Measurements from ENCODE around the gene STARD3.
"Not testable (repeated sequence)": the region's sequence is repeated elsewhere in the genome, so short reads cannot be mapped to it uniquely, and the experiment has no call there.

The STARD3 gene

DNA sequence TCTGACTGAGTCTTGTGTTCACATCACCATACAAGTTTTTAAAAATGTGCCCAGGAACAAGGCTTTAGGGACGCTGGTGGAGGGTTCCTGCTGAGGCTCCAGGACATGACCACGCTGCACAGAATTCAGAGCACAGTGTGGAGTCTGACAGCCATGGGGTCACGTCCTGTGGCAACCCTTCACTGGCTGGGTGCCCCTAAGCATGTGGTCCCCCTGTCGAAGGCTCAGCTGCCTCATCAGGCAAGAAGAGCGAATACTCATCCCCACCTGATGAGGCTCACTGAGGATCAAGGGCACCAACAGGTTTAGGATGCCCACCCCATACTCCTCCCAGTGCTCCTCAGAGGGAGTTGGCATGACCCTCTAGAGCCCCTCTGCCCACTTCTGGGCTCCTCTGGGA, 37.2 kb downstream of the STARD3 start:
- DNase-seq, result no peak

DNA sequence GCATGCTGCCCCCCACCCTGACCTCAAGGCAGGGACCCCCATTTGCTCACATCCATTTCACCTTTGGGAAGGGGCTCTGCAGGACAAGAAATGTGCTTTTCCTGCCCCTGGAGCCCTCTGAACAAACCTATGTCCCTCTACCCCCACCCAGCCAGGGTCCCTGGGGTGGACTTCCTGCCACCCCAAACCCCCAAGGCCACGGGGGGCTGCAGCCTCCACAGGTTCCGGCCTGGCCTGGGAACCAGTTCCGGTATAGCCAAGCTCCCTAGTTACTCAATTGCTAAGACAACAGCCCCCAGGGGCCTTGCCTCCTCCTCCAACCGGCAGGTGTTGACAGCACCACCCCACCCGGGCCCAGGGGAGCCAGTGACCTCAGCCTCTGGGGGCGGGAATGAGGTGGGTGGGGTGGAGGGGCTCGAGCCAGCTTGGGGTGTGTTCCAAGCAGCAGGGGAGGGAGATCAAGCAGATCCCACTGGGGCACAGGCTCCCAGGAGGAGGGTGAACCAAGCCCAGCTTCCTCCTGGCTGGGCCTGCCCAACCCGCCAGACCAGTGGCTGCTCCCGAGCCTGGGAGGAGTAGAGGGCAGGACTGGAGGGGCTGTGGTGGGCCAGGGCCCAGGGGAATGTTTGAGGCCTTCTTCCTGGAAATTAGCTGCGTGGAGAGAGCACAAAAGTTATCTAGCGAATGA, 37.9 kb downstream of the STARD3 start:
- DNase-seq, result no peak

DNA sequence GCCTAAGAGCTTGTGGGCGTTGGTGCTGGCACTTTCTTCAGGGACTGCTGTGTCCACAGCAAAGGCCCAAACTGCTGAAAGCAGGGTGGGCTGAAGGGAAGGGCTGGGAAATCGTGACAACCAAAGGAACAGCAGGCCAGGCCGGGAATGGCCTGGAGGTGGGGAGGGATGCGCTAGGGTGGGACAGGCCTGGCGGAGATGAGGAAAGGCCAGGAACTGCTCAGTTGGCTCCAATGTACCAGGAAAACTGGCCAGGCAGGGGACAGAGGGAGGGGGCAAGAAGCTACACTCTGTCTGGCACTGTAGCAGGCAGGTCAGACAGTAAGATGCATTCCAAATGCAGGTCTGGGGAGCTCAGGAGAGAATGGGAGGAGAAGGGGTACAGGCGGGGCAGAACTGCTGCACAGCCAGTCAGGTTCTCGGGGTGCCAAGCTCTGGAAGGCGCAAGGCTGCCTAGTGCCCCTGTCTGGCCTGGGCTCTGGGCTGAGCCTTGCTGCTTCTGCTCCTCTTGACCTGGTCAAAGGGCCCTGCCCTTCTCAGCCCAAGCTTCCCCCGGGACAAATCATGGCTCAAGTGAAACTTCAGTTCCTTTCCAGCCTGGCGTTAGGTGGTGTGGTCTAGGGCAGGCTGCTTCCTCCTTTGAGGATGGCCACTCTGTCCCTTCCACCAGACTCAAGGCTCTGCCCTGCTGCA, 38.6 kb downstream of the STARD3 start:
- no peak for DNase-seq

DNA sequence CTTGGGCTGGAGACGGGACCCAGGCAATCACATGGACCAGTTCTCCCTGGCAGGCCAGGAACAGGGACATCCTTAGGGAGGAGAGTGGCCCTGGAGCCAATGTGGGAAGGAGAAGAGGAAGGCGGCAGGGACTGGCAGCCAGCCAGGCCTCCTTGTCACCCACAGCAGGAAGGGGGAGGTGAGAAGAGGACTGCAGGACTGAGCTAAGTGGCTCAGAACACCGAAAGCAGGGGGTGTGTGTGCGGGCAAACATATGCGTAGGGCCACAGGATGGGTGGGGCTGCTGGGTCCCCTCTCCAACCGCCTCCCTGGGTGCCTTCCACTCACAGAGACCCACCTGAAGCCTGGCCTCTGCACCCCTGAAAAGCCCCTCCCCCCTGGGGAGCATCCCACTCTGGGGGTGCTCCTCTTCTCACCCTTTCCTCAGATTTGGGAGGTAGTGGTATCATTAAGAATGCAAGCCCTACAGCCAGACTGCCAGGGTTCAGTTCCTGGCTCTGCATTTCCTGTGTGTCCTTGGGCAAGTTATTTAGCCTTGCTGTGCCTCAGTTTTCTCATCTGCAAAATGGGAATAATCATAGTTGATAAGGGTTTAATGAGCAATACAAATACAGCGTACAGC, 39.4 kb downstream of the STARD3 start:
- peak; percentile 51 for DNase-seq

DNA sequence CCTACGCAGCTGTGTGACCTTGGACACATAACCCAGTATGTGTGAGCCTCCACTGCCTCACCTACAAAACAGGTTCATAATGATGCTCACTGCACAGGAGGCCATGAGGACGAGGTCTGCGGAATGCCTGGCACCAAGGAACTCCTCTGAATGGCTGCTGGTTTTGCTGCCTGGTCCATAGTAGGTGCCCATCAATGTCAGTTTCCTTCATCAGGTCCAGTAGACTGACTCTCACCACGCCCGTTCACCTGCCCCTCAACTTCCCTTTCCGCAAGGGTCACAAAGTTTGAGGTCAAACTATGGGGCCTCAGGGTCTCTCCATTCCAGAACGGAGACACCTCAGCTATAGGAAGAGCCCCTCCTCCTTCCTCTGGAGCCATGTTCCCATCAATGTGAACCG, 40.1 kb downstream of the STARD3 start:
- no peak for DNase-seq

DNA sequence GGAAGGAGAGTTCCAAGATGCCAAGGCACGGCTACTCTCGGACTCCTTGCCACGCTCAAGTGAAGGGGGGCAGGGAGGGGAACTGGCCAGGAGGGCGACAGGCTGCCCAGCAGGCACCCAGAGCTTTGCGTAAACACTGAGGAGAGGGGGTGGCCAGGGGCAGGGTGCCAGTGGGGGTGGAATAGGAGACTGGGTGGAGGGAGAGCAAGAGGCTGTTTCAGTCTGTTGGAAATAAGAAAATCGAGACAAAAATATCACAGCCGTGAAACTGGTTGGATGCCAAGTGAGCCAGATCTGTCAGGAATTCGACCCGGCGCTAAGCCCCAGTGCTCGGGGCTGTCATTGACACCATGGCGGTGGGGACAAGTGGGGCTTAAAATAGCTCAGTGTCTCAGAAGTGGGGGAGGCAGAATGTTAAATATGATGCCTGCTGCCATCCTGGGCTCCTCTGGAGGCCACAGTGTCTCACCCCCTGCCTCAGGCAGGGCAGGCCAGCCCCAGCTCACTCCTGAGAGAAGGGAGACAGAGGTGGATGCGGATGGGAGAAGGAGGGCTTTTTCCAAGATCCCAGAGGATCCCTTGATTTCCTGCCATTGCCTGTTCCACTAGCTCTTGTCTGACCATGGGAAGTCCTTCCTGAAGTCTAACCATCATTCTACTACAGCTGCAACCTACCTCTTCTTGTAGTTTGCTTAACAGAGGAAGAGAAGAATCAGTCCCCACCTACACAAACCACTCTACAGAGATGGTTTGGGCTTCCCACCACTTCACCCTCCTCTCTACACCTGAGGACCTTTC, 40.8 kb downstream of the STARD3 start:
- DNase-seq, result no peak

DNA sequence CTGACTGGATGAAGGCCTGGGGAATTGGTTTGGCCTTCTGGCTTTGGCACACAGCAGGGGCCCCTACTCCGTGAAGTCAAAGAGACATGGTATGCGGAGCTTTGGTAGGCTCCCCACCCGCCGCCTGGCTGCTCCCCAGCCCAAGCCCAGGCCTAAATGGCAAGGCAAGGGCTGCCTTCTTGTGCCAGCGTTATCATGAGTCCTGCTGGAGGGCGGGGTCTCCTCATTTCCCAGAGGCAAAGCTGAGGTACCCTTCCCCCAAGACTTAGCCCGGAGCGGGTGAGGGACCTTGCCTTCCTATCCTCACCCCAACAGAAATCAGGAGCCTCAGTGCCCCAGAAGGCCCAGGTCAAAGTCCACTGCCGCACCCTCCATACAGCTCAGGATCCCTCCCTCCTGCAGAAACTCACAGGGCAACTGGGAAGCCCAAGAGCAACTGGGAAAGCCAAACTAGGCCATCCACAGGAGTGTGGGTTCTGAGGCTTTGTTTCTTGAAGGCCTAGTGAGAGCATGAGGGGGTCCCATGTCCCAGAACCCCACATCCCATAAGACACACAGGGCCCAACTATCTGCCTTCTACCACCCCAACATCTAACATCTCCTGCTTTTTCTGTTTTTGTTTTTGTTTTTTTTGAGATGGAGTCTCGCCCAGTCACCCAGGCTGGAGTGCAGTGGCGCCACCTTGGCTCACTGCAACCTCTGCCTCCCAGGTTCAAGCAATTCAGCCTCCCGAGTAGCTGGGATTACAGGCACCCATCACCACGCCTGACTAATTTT, 41.6 kb downstream of the STARD3 start:
- no peak for DNase-seq

DNA sequence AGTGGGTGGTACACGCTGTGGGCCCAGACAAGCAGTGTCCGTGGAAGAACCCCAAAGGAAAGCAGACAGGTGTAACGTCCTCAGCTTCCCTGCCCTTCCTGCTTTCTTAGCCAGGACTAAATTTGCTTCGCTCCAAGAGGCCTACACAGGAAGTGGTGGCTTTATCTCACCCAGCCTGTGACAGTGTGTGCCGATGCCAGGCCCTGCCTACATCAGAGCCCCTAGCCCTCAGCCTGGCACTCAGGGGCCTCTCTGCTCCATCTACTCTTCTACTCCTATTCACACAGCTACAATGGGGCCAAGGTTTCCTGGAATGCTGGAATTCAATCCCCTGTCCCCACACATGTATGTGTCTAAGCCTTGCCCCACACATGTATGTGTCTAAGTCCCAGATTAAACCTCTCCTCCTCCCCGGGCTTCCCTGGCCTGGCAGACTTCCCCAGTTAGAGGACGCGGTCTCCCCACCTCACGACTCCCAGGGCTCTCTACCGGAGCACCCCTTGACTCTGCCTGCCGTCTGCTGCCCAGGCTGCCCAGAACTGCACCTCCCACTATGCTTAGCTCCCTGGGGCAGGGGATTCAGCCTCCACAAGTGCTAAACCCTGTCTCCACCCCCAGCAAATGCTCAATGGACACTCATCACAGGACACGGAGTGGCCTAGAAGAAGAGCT, 42.7 kb downstream of the STARD3 start:
- DNase-seq, result peak; percentile 43

DNA sequence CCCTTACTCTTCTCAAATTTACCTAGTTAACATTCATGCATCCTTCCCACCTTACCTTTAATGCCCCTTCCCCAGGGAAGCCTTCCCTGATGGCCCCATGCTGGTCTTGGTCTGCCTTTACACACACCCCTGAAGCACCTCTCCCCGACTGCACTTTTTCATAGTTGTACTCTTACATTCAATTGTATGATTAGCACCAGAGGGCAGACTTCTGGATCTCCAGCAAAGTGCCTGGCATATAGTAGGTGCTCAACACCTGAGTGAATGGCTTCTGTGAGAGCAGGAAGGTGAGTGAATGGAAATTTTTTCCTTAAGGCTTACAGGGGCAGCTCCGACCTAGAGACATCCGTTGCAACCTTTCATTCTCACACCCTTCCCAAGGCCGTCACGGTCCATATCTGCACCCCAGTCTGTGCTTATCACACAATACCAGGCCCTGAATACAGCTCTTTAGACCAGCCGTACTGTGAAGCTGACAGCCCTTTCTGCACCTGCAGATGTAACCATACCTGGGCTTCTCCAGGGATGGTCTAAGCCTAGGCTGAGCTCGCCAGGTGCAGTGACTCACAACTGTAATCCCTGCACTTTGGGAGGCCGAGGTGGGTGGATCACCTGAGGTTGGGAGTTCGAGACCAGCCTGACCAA, 46.5 kb downstream of the STARD3 start:
- no peak for DNase-seq

DNA sequence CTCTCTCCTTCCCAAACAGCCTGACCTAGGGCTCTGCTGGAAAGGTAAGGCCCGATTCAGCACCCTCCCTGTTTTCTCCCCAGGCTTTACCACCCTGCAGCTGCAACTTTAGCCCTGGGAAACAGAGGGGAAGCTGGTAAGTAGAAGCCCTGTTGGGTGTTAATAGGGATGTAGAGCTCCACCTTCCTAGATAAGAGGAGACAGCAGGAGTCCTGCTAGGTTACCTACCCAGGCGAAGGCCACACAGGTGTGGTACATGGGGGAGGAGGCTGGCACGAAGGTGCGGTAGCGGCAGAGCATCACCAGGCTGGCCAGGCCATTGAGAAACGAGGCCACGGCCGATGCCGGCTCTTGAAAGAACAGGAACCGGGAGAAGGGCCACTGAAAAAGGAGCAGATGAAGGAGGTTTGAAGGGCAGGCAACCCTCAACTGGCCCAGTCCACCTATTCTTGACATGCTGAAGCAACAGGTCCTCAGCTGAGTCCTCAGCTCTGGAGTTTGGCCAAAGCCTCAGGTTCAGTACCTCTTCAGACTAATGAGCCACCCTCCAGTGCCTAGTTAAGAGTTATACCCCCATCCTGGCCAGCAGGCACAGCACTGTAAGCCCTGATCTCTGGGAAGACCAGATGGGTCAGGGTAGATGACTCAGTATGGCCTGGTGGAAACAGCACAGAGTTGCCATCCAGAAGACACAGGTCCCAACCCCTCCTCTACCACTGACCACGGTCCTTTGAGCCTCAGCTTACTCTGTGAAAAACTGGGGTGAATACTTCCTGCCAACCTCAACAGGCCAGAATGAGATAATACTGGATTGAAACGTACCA, 47.6 kb downstream of the STARD3 start:
- no peak for DNase-seq

DNA sequence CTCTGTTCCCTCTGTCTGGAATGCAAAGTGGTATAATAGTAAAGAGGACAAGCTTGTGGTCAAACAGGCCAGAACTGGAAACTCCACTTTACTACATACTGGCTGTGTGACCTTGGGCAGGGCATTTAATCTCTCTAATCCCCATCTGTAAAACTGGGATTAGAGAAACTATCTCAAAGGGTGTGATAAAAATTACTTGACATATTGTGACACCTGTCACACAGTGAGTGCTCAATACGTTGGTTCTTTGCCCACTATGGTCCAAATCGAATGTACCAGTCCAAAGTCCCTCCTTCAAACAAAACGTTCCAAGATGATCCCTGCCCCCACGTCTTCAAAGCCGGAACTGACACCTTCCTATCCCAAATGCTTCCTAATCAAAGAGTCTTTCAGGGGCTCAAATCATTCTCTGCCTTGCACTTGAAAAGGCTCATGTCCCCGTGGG, 50.2 kb downstream of the STARD3 start:
- DNase-seq, result no peak

DNA sequence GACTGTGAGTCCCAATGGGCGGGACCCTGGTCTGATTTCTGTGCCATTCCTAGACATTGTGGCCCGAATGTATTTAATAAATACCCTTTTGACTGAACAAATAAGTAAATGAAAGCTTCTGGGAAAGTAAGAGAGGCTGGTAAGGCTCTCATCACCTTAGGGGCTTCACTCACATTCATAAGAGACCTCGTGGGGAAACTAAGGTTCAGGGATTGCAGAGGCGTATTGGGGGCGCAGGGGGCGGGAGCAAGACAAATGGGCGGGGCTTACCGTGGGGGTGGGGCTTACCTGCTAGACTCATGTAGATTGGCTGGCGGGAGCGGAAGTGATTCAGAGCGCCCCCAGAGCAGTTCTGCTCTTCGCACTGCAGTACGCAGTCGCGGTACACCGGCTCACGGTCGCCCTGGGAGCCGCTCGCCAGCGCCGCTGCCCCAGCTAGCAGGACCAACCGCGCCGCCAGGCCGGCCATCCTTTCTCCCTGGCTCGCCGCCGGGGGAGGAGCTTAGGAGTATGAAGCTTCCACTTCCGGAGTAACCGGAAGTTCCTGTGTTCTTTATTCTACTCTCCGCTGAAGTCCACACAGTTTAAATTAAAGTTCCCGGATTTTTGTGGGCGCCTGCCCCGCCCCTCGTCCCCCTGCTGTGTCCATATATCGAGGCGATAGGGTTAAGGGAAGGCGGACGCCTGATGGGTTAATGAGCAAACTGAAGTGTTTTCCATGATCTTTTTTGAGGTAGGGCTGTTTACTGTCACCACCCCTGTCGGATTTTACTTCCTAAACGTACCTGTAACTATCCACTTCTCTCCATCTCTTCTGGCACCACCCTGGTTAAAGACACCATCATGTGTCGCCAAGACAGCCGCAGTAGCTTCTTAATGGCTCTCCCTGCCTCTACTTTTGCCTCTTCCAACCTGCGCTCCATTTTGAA, 50.9 kb downstream of the STARD3 start, which contains the start of gene PGAP3:
Gene PGAP3 (minus strand): TSS at position 512 of the 929 bp plus-strand sequence. CDS start 43 bp downstream, at position 469.
- peak; percentile 84 for DNase-seq

DNA sequence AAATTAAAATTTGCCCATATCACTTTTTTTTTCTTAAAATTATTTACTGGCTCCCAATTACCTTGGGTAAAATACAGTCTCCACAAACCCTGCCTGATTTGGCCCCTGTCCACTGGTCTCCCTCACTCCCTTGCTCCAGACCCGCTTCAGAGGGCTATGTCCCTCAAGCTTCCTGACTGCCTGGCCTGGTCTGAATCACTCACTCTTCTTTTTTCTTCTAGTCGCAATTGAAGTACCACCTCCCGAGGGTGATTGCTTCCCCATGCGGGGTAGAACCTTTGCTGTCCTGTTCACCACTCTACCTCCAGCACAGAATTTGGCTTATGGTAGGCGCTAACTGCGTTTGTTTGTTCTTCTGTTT, 51.5 kb downstream of the STARD3 start:
- no peak for DNase-seq

DNA sequence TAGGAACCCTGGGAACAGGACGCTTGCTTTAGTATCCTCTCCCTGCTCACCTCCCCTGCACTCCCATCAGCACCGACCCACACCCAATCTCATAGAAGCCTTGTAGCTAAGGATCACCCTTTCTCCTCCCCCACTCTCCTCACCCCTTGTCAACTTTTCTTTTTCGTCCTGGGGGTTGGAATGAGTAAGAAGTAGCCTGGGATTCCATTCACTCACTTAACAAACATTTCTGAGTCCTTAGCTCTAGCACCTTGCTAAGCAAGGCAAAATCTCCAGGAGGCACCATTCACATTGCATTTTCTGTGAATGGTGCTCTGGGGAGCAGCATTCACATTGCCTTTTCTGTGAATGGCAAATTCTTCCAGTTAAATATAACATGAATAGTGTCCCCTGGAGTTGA, 52.0 kb downstream of the STARD3 start:
- no peak for DNase-seq

DNA sequence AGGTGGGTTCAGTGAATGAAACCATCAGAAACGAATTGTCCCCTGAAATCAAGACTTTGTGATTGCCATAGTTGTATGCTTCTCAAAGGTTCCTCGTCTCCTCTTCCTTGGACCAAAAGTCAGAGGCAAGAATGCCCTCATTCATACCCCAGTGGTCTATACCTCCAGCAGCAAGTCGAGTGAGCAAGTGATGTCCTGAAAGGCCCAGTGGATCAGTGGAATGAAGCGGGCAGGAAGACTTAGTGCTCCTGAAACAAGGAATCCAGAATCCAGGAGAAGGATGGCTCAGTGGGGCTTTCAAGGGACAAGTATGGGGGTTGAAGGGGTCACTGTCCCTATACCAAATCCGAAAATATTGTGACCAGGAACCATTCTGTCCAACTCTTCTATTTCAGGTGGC, 57.6 kb downstream of the STARD3 start:
- no peak for DNase-seq

DNA sequence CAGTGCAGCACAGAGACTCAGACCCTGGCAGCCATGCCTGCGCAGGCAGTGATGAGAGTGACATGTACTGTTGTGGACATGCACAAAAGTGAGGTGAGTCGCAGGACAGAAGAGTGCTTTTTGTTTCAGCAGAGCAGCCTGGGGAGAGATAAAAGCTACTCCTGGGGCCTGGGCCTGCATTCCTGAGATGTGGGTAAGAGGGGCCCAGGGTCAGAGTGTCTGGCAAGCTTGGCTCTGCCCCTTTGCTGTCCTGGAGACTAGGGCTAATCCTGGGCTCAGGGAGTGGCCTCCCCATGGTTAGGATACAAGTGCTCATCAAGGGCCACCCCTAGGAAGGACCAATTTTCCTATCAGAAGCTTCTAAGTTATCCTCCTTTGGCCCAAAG, 58.1 kb downstream of the STARD3 start:
- no peak for DNase-seq

DNA sequence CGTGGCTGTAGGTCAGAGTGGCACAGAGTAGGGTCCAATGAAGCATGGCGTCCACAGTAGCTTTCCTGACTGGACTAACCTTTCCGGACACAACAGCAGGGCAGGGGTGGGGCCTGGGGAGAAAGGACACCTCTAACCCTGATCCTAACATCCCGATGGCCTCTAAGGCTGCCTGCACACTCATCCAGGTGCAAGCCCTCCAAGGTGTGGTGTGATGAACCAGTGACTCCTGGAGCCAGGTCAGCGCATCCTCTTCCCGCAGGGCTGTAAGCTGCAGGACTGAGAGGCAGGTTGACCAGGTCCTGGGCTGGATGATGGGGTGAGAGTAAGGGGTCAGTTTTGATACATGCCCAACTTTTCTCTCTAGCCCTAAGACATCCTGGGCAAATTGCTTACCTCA, 59.8 kb downstream of the STARD3 start:
- no peak for DNase-seq

DNA sequence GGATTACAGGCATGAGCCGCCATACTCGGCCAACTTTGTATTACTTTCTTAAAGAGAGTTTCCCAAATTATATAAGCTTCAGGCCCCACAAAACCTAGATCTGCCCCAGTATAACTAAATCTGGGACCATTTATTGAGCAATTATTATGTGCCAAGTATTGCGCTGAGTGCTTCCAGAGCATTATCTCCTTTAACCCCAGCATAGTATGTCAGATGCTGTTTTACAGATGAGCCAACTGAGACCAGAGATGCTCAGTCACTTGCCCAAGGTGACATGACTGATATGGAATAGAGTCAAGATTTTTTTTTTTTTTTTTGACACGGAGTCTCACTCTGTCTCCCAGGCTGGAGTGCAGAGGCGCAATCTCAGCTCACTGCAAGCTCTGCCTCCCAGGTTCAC, 61.0 kb downstream of the STARD3 start:
- DNase-seq, result no peak

DNA sequence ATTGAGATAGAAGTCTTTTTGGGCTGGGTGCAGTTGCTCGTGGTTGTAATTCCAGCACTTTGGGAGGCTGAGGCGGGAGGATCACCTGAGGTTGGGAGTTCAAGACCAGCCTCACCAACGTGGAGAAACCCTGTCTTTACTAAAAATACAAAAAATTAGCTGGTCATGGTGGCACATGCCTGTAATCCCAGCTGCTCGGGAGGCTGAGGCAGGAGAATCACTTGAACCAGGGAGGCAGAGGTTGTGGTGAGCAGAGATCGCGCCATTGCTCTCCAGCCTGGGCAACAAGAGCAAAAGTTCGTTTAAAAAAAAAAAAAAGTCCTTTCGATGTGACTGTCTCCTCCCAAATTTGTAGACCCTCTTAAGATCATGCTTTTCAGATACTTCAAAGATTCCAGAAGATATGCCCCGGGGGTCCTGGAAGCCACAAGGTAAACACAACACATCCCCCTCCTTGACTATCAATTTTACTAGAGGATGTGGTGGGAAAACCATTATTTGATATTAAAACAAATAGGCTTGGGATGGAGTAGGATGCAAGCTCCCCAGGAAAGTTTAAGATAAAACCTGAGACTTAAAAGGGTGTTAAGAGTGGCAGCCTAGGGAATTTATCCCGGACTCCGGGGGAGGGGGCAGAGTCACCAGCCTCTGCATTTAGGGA, 62.3 kb downstream of the STARD3 start:
- DNase-seq, result not testable (repeated sequence)

Measured in activated gamma-delta T cell treated with Interleukin-2 at 50 U/mL for 16 hours (primary cell).